ENCODE data around the gene RPL6. TPM values are rescaled to one million over a fixed set of nuclear protein-coding genes. Genes with fewer than 3 reads are reported as not detected.
"Not testable (repeated sequence)": the region's sequence is repeated elsewhere in the genome, so short reads cannot be mapped to it uniquely, and the experiment has no call there.

The RPL6 gene
- polyA plus RNA-seq, 1 of the 3 experiments (the other 2 are of a cell fraction), result 2,073 TPM

- peak overlapping the region; percentile 95 for H3K4me2 ChIP-seq
- H3K4me3 ChIP-seq (ENCODE audit: low read depth in 2 of 2, low read length in 1 of 2), result peak overlapping the region; percentile 79 to 88
- CTCF ChIA-PET, result interaction anchor here (0.8 kb wide), 1 partner anchor 373 kb away, joined by 3 read pairs; the partner anchor contains the start of gene RPH3A
- no peak for TF ChIP-seq ZBTB33 (IDR thresholded peaks at IDR 0.05; ENCODE audit: borderline replicate concordance, low read depth)
- TF ChIP-seq FOSL2 (IDR thresholded peaks at IDR 0.05; ENCODE audit: borderline replicate concordance, low read depth), result no peak
- no peak for TF ChIP-seq RAD21 (IDR thresholded peaks at IDR 0.05; ENCODE audit: low read length)
- TF ChIP-seq TCF12 (IDR thresholded peaks at IDR 0.05), result no peak
- no peak for TF ChIP-seq USF1 (IDR thresholded peaks at IDR 0.05; ENCODE audit: borderline replicate concordance, low read depth)
- no peak for TF ChIP-seq GATA2 (CRISPR knock-in tag; IDR thresholded peaks at IDR 0.05)
- TF ChIP-seq NFIC (IDR thresholded peaks at IDR 0.05; ENCODE audit: borderline replicate concordance), result no peak
- TF ChIP-seq IRF3 (IDR thresholded peaks at IDR 0.05; ENCODE audit: low read depth, low read length), result no peak
- no peak for TF ChIP-seq SIN3A (IDR thresholded peaks at IDR 0.05; ENCODE audit: borderline replicate concordance, low read depth, low read length)
- TF ChIP-seq CTCF (IDR thresholded peaks at IDR 0.05), result no peak
- no peak for TF ChIP-seq RXRA (IDR thresholded peaks at IDR 0.05; ENCODE audit: borderline replicate concordance, low read depth)
- TF ChIP-seq CHD2 (IDR thresholded peaks at IDR 0.05; ENCODE audit: low read length, partially characterized antibody), result no peak
- TF ChIP-seq GABPA (IDR thresholded peaks at IDR 0.05; ENCODE audit: low read depth), result no peak
- no peak for TF ChIP-seq USF2 (IDR thresholded peaks at IDR 0.05; ENCODE audit: borderline replicate concordance, low read depth, low read length)
- no peak for TF ChIP-seq TEAD4 (IDR thresholded peaks at IDR 0.05; ENCODE audit: borderline replicate concordance, insufficient read depth)
- no peak for TF ChIP-seq EP300 (IDR thresholded peaks at IDR 0.05; ENCODE audit: borderline replicate concordance in 1 of 2, low read depth in 1 of 2, low read length in 1 of 2)
- no peaks in the 10 kb centered on the region for H3K36me3 ChIP-seq (replicated peaks in 1 of 2; ENCODE audit: control insufficient read depth in 1 of 2, insufficient read depth in 2 of 2, low read length in 1 of 2)
- peak overlapping the region; percentile 91 for H3K9ac ChIP-seq
- H3K27me3 ChIP-seq (ENCODE audit: insufficient read depth), result no peaks in the 10 kb centered on the region
- H3K4me1 ChIP-seq (ENCODE audit: control insufficient read depth in 1 of 2, insufficient read depth in 2 of 2, low read depth in 1 of 2, low read length in 1 of 2), result peaks cover 0 to 8% of the 10 kb centered on the region in 2 experiments; a peak in 2 of 4 replicates
- H3K27ac ChIP-seq (ENCODE audit: low read depth in 2 of 2, low read length in 1 of 2), result peak overlapping the region; percentile 81 to 89
- POLR2A ChIA-PET, result interaction anchor here (0.9 to 1.0 kb wide), 3 partner anchors 21 to 300 kb away, joined by 3 read pairs; no protein-coding TSS in a partner anchor
- peaks cover 34% of the 10 kb centered on the region for H4K20me1 ChIP-seq (ENCODE audit: insufficient read depth)
- H3K79me2 ChIP-seq (ENCODE audit: insufficient read depth), result peaks cover 51% of the 10 kb centered on the region
- WGBS (ENCODE audit: low lambda C conversion rate), result under 1% methylated on average over 18 of the region's 18 CpGs
- H3K9me2 ChIP-seq, result no peaks in the 10 kb centered on the region
- H3K9me3 ChIP-seq, result no peaks in the 10 kb centered on the region
- H2AFZ ChIP-seq (ENCODE audit: low read depth), result peak overlapping the region; percentile 86; the same call in 1 of the 2 replicates
- peaks cover 14% of the 10 kb centered on the region for H3F3A ChIP-seq (replicated peaks; ENCODE audit: insufficient read depth)
- no peak for DNase-seq
These were observed 8.8 kb upstream of the RPL6 start for GRCh38 chr12:112418273-112418607.

- POLR2A ChIA-PET; H3K4me3 ChIP-seq (ENCODE audit: low read depth in 2 of 2, low read length in 1 of 2); CTCF ChIA-PET; H3K36me3 ChIP-seq (replicated peaks in 1 of 2; ENCODE audit: control insufficient read depth in 1 of 2, insufficient read depth in 2 of 2, low read length in 1 of 2); H3K4me1 ChIP-seq (ENCODE audit: control insufficient read depth in 1 of 2, insufficient read depth in 2 of 2, low read depth in 1 of 2, low read length in 1 of 2); H3K9me2 ChIP-seq; DNase-seq; H3K9ac ChIP-seq; H3K27ac ChIP-seq (ENCODE audit: low read depth in 2 of 2, low read length in 1 of 2); H4K20me1 ChIP-seq (ENCODE audit: insufficient read depth); H3K4me2 ChIP-seq; H3K27me3 ChIP-seq (ENCODE audit: insufficient read depth); H2AFZ ChIP-seq (ENCODE audit: low read depth); H3K9me3 ChIP-seq: not testable (repeated sequence)
- 83% methylated on average over 3 of the region's 4 CpGs for WGBS (ENCODE audit: low lambda C conversion rate)
- Histone ChIP-seq H3F3A (replicated peaks; ENCODE audit: insufficient read depth) (peaks cover 22% of the 10 kb centered on the region), H3K79me2 (ENCODE audit: insufficient read depth) (peaks cover 24% of the 10 kb centered on the region)
These were observed 6.1 kb upstream of the RPL6 start for GRCh38 chr12:112415457-112415856.
